Psoas muscle (tissue), 8 donors: ENCODE data around the gene ST6GAL1. TPM values are rescaled to one million over a fixed set of nuclear protein-coding genes. Genes with fewer than 3 reads are reported as not detected.

Source experiments
- ATAC-seq, 4 donors: fragments of 200-7000 bp; cut with Tn5 transposase; one replicate each; pipeline ENCODE4 v1.9.1; 2020; ENCODE audit warnings: moderate library complexity in 3 of 4, mild to moderate bottlenecking in 2 of 4
- DNase-seq, 2 donors: peaks; one replicate each; pipeline ENCODE4 v3.0.0-alpha.2; 2020
- H3K27ac ChIP-seq: fragments of 200-600 bp; one replicate; pipeline ENCODE4 v1.8.0; 2022
- H3K27me3 ChIP-seq, 3 donors: fragments of 200-600 bp in 1 of 3; one replicate each; pipeline versions ENCODE4 v1.6.1 to v1.8.0; 2013 to 2022; ENCODE audit warnings: low read length in 2 of 3, mild to moderate bottlenecking in 2 of 3, moderate library complexity in 1 of 3; ENCODE audit not compliant: insufficient read depth in 3 of 3
- H3K36me3 ChIP-seq, 2 donors: fragments of 200-600 bp in 1 of 2; one replicate each; pipeline versions ENCODE4 v1.6.1 to v1.8.0; 2013 to 2022; ENCODE audit warnings: low read depth in 1 of 2, mild to moderate bottlenecking in 1 of 2, moderate library complexity in 1 of 2; ENCODE audit not compliant: insufficient read depth in 1 of 2
- H3K4me1 ChIP-seq: fragments of 200-600 bp; one replicate; pipeline ENCODE4 v1.8.0; 2022
- H3K4me3 ChIP-seq: fragments of 200-600 bp; one replicate; pipeline ENCODE4 v1.8.0; 2022; ENCODE audit warnings: mild to moderate bottlenecking
- H3K9me3 ChIP-seq: fragments of 200-600 bp; one replicate; pipeline ENCODE4 v1.8.0; 2022
- CTCF ChIP-seq: fragments of 200-600 bp; IDR thresholded peaks from one replicate; pipeline ENCODE4 v1.8.0; 2022; ENCODE audit warnings: antibody characterized with exemption
- WGBS, 3 donors: extraction: QIAGEN DNeasy Blood & Tissue Kit; methylation state at CpG; one replicate each; pipeline versions ENCODE4 v1.1.6 to v1.1.7; 2013; 5-methylcytosine and 5-hydroxymethylcytosine counted together
- intact Hi-C, 2 donors: fragments of 100-400 bp; cut with DNase I; formaldehyde crosslinking; loops; one replicate each; pipeline versions ENCODE4 v1.11.0 to v1.14.2; 2022
- polyA plus RNA-seq, 3 donors: library from polyadenylated mRNA; stranded (reverse); fragments of 200-250 nt; gene quantifications; one replicate each; pipeline ENCODE4 v1.2.3, GENCODE V29; 2013
- total RNA-seq, 4 donors: library from RNA; stranded (reverse); fragmentation: NEBNext Ultra II Directional in 2 of 4; extraction: Animal tissue kit (Norgen Biotek cat#: 25700) in 2 of 4; gene quantifications; one replicate each; pipeline versions ENCODE4 v1.2.1 to v1.2.4, GENCODE V29; 2021 to 2023
- donor health status: healthy with polysubstance abuse.
- donor health status: DM: no; HTN: no; CAD: no; lungs with moderate emphysema.
- donor health status: Bipolar disorder and iron deficiency.
- donor health status: healthy.
- donor health status: DM: yes; HTN: yes; CAD: no.
- donor health status: DM: no; HTN: no; CAD: no.
- donor health status: DM: no; HTN: no; CAD: no.
- donor health status: DM: yes; HTN: yes; CAD: no.

The ST6GAL1 gene
- total and polyA plus RNA-seq, 7 donors = 4.2 to 25.0 (median 15.3) TPM

- intact Hi-C loops = no loop called here
- Histone ChIP-seq H3K4me3 (no peak overlapping the region), H3K27me3 (no peaks in the 10 kb centered on the region), H3K36me3 (no peaks in the 10 kb centered on the region), H3K27ac (no peak overlapping the region), H3K9me3 (no peaks in the 10 kb centered on the region), H3K4me1 (no peaks in the 10 kb centered on the region)
- TF ChIP-seq CTCF = no peak
- ATAC-seq (no peak), DNase-seq (no peak)
- 92 to 94% (median 93%) methylated on average over 2 of the region's 2 CpGs for WGBS, 3 donors
These were observed 96.0 kb downstream of the ST6GAL1 start for GRCh38 chr3:187026317-187026670.

- intact Hi-C loops = no loop called here
- H3K9me3 ChIP-seq = no peaks in the 10 kb centered on the region
- H3K27me3 ChIP-seq = no peaks in the 10 kb centered on the region
- ATAC-seq (no peak), DNase-seq (no peak)
- TF ChIP-seq CTCF = no peak
- H3K27ac ChIP-seq = no peak overlapping the region
- 88 to 89% (median 88%) methylated on average over 8 of the region's 8 CpGs for WGBS, 3 donors
- H3K4me3 ChIP-seq = no peak overlapping the region
- no peaks in the 10 kb centered on the region for H3K36me3 ChIP-seq
- no peaks in the 10 kb centered on the region for H3K4me1 ChIP-seq
These were observed 97.4 kb downstream of the ST6GAL1 start for GRCh38 chr3:187027531-187028278.

- intact Hi-C loops = no loop called here
- TF ChIP-seq CTCF = no peak
- DNase-seq = no peak
- H3K4me1 ChIP-seq = no peaks in the 10 kb centered on the region
- ATAC-seq = no peak
- peaks cover 7% of the 10 kb centered on the region for H3K9me3 ChIP-seq
- no peak overlapping the region for H3K4me3 ChIP-seq
- H3K27me3 ChIP-seq = no peaks in the 10 kb centered on the region
- H3K27ac ChIP-seq = no peak overlapping the region
- H3K36me3 ChIP-seq = no peaks in the 10 kb centered on the region
These were observed 101.6 kb downstream of the ST6GAL1 start for GRCh38 chr3:187031934-187032333.

GRCh38 chr3:187036394-187036793 is 106.1 kb downstream of the ST6GAL1 start:
- ATAC-seq = no peak
- 82 to 88% (median 85%) methylated on average over 1 of the region's 1 CpG for WGBS, 3 donors
- no peak for DNase-seq
- peaks cover 0 to 19% of the 10 kb centered on the region in 2 donors for H3K36me3 ChIP-seq
- no peak overlapping the region for H3K27ac ChIP-seq
- TF ChIP-seq CTCF = no peak
- H3K27me3 ChIP-seq = no peaks in the 10 kb centered on the region
- intact Hi-C loops = no loop called here
- no peak overlapping the region for H3K4me3 ChIP-seq
- H3K9me3 ChIP-seq = peaks cover 7% of the 10 kb centered on the region
- no peaks in the 10 kb centered on the region for H3K4me1 ChIP-seq

- no peak for TF ChIP-seq CTCF
- H3K4me1 ChIP-seq = peaks cover 3% of the 10 kb centered on the region
- 83 to 86% (median 85%) methylated on average over 10 of the region's 10 CpGs for WGBS, 3 donors
- H3K27me3 ChIP-seq = no peaks in the 10 kb centered on the region
- intact Hi-C loops = no loop called here
- H3K9me3 ChIP-seq = peaks cover 7% of the 10 kb centered on the region
- ATAC-seq = no peak
- DNase-seq = no peak
- H3K36me3 ChIP-seq = peaks cover 0 to 33% of the 10 kb centered on the region in 2 donors
- no peak overlapping the region for H3K4me3 ChIP-seq
- H3K27ac ChIP-seq = no peak overlapping the region
These were observed 108.9 kb downstream of the ST6GAL1 start for GRCh38 chr3:187039100-187039722.
